ENCODE measurements around the gene CIAO3.

Gene CIAO3

GRCh38 chr16:770411-770810 is 29.6 kb upstream of the CIAO3 start:
- Histone ChIP-seq H3K9ac (ENCODE audit: low read length) (no peak overlapping the region), H3K4me1 (ENCODE audit: control insufficient read depth, insufficient read depth, low read length) (no peaks in the 10 kb centered on the region), H3K36me3 (ENCODE audit: control insufficient read depth, insufficient read depth, low read length) (no peaks in the 10 kb centered on the region), H3K4me3 (ENCODE audit: low read length) (no peak overlapping the region), H3K9me3 (ENCODE audit: control insufficient read depth, low read length) (no peaks in the 10 kb centered on the region), H3K27me3 (ENCODE audit: control insufficient read depth, insufficient read depth, low read length) (no peaks in the 10 kb centered on the region)

GRCh38 chr16:769934-770333 is 29.1 kb upstream of the CIAO3 start:
- Histone ChIP-seq H3K9me3 (ENCODE audit: control insufficient read depth, low read length) (no peaks in the 10 kb centered on the region), H3K9ac (ENCODE audit: low read length) (no peak overlapping the region), H3K4me3 (ENCODE audit: low read length) (no peak overlapping the region), H3K4me1 (ENCODE audit: control insufficient read depth, insufficient read depth, low read length) (no peaks in the 10 kb centered on the region), H3K27me3 (ENCODE audit: control insufficient read depth, insufficient read depth, low read length) (no peaks in the 10 kb centered on the region), H3K36me3 (ENCODE audit: control insufficient read depth, insufficient read depth, low read length) (no peaks in the 10 kb centered on the region)

- Histone ChIP-seq H3K4me1 (ENCODE audit: control insufficient read depth, insufficient read depth, low read length) (no peaks in the 10 kb centered on the region), H3K36me3 (ENCODE audit: control insufficient read depth, insufficient read depth, low read length) (no peaks in the 10 kb centered on the region), H3K27me3 (ENCODE audit: control insufficient read depth, insufficient read depth, low read length) (no peaks in the 10 kb centered on the region)
These were observed 28.5 kb upstream of the CIAO3 start for GRCh38 chr16:769184-769784.

DNA sequence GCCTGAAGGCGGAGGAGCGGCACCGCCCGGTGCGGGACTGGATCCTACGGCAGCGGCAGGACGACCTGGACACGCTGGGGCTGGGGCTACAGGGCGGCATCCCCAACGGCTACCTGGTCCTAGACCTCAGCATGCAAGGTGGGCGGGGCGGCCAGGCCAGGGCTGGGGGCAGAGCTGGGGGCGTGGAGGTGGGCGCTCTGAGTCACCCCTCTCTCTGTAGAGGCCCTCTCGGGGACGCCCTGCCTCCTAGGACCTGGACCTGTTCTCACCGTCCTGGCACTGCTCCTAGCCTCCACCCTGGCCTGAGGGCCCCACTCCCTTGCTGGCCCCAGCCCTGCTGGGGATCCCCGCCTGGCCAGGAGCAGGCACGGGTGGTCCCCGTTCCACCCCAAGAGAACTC is 27.6 kb upstream of the CIAO3 start:
- H3K36me3 ChIP-seq (ENCODE audit: control insufficient read depth, insufficient read depth, low read length): no peaks in the 10 kb centered on the region
- H3K27me3 ChIP-seq (ENCODE audit: control insufficient read depth, insufficient read depth, low read length): no peaks in the 10 kb centered on the region
- no peak overlapping the region for H3K9ac ChIP-seq (ENCODE audit: low read length)
- H3K4me1 ChIP-seq (ENCODE audit: control insufficient read depth, insufficient read depth, low read length): no peaks in the 10 kb centered on the region
- H3K9me3 ChIP-seq (ENCODE audit: control insufficient read depth, low read length): no peaks in the 10 kb centered on the region
- no peak overlapping the region for H3K4me3 ChIP-seq (ENCODE audit: low read length)

More at GRCh38 chr16:769184-769784, 28.5 kb upstream of the CIAO3 start:
- H3K9me3 ChIP-seq (ENCODE audit: control insufficient read depth, low read length): no peaks in the 10 kb centered on the region
- H3K9ac ChIP-seq (ENCODE audit: low read length): no peak overlapping the region
- no peak overlapping the region for H3K4me3 ChIP-seq (ENCODE audit: low read length)

DNA sequence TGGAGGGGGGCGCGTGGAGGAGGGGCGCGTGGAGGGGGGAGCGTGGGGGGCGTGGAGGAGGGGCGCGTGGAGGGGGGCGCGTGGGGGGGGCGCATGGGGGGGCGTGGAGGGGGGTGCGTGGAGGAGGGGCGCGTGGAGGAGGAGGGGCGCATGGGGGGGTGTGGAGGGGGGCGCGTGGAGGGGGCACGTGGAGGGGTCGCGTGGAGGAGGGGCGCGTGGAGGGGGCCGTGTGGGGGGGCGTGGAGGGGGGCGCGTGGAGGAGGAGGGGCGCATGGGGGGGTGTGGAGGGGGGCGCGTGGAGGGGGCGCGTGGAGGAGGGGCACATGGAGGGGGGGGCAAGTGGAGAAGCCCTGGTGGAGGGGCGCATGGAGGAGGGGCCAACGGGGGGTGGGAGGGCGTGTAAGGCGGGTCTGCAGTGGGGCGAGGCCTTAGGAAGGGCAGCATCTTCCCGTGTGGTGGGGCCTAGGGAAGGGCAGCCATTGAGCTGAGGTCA is 27.0 kb upstream of the CIAO3 start:
- Histone ChIP-seq H3K36me3 (ENCODE audit: control insufficient read depth, insufficient read depth, low read length) (no peaks in the 10 kb centered on the region), H3K9me3 (ENCODE audit: control insufficient read depth, low read length) (no peaks in the 10 kb centered on the region), H3K27me3 (ENCODE audit: control insufficient read depth, insufficient read depth, low read length) (peaks cover 3% of the 10 kb centered on the region), H3K4me1 (ENCODE audit: control insufficient read depth, insufficient read depth, low read length) (no peaks in the 10 kb centered on the region), H3K4me3 (ENCODE audit: low read length) (no peak overlapping the region), H3K9ac (ENCODE audit: low read length) (no peak overlapping the region)

- no peaks in the 10 kb centered on the region for H3K36me3 ChIP-seq (ENCODE audit: control insufficient read depth, insufficient read depth, low read length)
- no peak overlapping the region for H3K9ac ChIP-seq (ENCODE audit: low read length)
- H3K9me3 ChIP-seq (ENCODE audit: control insufficient read depth, low read length): no peaks in the 10 kb centered on the region
- peaks cover 2% of the 10 kb centered on the region for H3K4me1 ChIP-seq (ENCODE audit: control insufficient read depth, insufficient read depth, low read length)
- peaks cover 3% of the 10 kb centered on the region for H3K27me3 ChIP-seq (ENCODE audit: control insufficient read depth, insufficient read depth, low read length)
- H3K4me3 ChIP-seq (ENCODE audit: low read length): no peak overlapping the region
These were observed 26.2 kb upstream of the CIAO3 start for GRCh38 chr16:766820-767640.

- H3K4me3 ChIP-seq (ENCODE audit: low read length): no peak overlapping the region
- no peaks in the 10 kb centered on the region for H3K36me3 ChIP-seq (ENCODE audit: control insufficient read depth, insufficient read depth, low read length)
- H3K9ac ChIP-seq (ENCODE audit: low read length): no peak overlapping the region
- H3K9me3 ChIP-seq (ENCODE audit: control insufficient read depth, low read length): no peaks in the 10 kb centered on the region
- H3K4me1 ChIP-seq (ENCODE audit: control insufficient read depth, insufficient read depth, low read length): peaks cover 10% of the 10 kb centered on the region
- H3K27me3 ChIP-seq (ENCODE audit: control insufficient read depth, insufficient read depth, low read length): peaks cover 8% of the 10 kb centered on the region
These were observed 25.4 kb upstream of the CIAO3 start for GRCh38 chr16:766008-766819.

DNA sequence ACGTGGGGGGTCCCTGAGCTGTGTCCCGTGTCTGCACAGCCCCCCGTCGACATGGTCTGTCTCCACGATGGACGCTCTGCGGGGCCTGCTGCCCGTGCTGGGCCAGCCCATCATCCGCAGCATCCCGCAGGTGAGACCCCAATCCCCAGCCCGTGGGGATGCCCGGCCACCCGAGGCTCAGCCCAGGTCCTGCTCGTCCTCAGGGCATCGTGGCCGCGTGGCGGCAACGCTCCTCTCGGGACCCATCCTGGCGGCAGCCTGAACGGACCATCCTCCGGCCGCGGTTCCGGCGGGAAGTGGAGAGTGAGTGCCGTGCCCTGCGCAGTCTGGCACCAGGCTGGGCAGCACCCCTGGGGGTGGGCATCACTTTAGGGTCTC is 24.7 kb upstream of the CIAO3 start:
- H3K27me3 ChIP-seq (ENCODE audit: control insufficient read depth, insufficient read depth, low read length): peaks cover 8% of the 10 kb centered on the region
- H3K36me3 ChIP-seq (ENCODE audit: control insufficient read depth, insufficient read depth, low read length): no peaks in the 10 kb centered on the region
- no peak overlapping the region for H3K4me3 ChIP-seq (ENCODE audit: low read length)
- no peaks in the 10 kb centered on the region for H3K9me3 ChIP-seq (ENCODE audit: control insufficient read depth, low read length)
- no peak overlapping the region for H3K9ac ChIP-seq (ENCODE audit: low read length)
- peaks cover 17% of the 10 kb centered on the region for H3K4me1 ChIP-seq (ENCODE audit: control insufficient read depth, insufficient read depth, low read length)

DNA sequence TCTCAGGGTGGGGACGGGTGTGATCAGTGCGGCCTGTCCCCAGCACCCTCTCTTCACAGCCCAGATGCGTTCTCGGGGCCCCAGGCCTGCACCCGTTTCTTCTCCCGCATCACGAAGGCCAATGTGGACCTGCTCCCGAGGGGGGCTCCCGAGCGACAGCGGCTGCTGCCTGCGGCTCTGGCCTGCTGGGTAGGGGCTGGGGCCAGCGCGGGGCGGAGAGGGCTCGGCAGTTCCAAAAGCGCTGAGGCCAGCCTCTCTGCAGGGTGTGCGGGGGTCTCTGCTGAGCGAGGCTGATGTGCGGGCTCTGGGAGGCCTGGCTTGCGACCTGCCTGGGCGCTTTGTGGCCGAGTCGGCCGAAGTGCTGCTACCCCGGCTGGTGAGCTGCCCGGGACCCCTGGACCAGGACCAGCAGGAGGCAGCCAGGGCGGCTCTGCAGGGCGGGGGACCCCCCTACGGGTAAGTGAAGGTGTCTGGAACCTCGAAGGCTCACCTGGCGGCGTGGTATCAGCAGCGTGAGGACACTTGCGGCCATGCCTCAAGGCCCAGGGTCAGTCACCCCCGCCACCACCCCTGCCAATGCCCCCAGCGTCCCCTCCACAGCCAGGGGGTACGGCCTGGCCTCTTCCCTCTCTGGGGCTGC is 24.2 kb upstream of the CIAO3 start:
- H3K9me3 ChIP-seq (ENCODE audit: control insufficient read depth, low read length): no peaks in the 10 kb centered on the region
- peaks cover 22% of the 10 kb centered on the region for H3K4me1 ChIP-seq (ENCODE audit: control insufficient read depth, insufficient read depth, low read length)
- no peak overlapping the region for H3K9ac ChIP-seq (ENCODE audit: low read length)
- H3K36me3 ChIP-seq (ENCODE audit: control insufficient read depth, insufficient read depth, low read length): no peaks in the 10 kb centered on the region
- H3K27me3 ChIP-seq (ENCODE audit: control insufficient read depth, insufficient read depth, low read length): peaks cover 8% of the 10 kb centered on the region
- H3K4me3 ChIP-seq (ENCODE audit: low read length): no peak overlapping the region

DNA sequence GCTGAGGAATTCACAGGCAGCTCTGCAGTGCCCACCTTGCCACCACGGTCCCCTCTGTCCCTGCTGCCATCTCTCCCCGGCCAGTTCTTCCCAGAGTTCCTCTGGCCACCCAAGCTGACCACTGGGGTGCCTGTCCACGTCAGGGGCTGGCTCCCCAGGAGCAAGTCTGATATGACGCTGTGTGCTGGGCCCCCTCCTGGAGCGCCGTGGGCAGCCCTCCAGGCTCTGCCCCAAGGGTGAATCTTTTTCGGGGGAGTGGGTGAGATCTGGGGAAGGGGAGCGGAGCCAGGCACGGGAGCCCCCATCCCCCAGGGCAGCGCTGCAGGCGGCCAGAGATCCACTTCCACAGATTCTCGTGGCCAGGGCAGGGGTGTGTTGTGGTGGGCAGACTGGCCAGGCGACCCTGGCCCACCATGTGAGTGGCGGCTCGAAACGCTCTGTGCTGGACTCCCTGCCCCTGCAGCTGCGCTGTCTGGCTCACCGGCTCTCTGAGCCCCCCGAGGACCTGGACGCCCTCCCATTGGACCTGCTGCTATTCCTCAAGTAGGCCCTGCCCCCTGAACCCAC is 23.5 kb upstream of the CIAO3 start:
- no peak overlapping the region for H3K4me3 ChIP-seq (ENCODE audit: low read length)
- H3K9me3 ChIP-seq (ENCODE audit: control insufficient read depth, low read length): no peaks in the 10 kb centered on the region
- H3K9ac ChIP-seq (ENCODE audit: low read length): no peak overlapping the region
- H3K27me3 ChIP-seq (ENCODE audit: control insufficient read depth, insufficient read depth, low read length): peaks cover 8% of the 10 kb centered on the region
- peaks cover 29% of the 10 kb centered on the region for H3K4me1 ChIP-seq (ENCODE audit: control insufficient read depth, insufficient read depth, low read length)
- H3K36me3 ChIP-seq (ENCODE audit: control insufficient read depth, insufficient read depth, low read length): no peaks in the 10 kb centered on the region

DNA sequence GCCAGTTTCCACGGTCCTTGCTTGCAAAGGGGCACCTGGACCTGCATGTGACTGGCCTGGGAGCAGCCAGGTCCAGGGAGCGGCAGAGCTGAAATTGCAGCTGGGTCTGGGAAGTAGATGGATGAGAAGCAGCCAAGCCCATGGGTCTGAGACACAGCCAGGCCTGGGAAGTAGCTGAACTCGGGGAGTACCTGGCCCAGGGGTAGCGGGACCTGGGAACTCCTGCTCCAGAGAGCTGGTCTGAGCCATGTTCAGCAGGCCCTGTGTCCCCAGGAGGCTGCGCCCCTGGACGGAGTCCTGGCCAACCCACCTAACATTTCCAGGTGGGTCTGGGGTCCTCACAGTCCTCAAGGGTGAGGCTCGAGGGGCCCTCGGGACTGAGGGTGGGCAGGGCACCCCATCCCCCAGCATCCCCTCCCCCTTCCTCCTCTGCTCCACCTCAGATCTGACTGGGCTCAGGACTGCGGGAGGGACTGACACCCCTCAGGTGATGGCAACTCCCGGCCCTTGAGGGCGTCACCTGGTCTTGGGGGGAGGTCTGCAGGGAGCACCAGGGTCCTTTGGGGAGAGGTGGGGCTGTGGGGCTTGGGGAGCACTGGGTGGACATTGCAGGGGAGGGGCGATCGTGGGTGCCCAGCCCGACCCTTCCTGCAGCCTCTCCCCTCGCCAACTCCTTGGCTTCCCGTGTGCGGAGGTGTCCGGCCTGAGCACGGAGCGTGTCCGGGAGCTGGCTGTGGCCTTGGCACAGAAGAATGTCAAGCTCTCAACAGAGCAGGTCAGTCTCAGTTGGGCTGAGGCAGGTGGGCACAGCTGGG is 22.8 kb upstream of the CIAO3 start:
- Histone ChIP-seq H3K36me3 (ENCODE audit: control insufficient read depth, insufficient read depth, low read length) (no peaks in the 10 kb centered on the region), H3K9me3 (ENCODE audit: control insufficient read depth, low read length) (no peaks in the 10 kb centered on the region), H3K27me3 (ENCODE audit: control insufficient read depth, insufficient read depth, low read length) (peaks cover 8% of the 10 kb centered on the region)

More for the DNA sequence above, 22.8 kb upstream of the CIAO3 start:
- Histone ChIP-seq H3K4me3 (ENCODE audit: low read length) (no peak overlapping the region), H3K4me1 (ENCODE audit: control insufficient read depth, insufficient read depth, low read length) (peaks cover 32% of the 10 kb centered on the region), H3K9ac (ENCODE audit: low read length) (no peak overlapping the region)

Measured in mucosa of stomach (tissue), 1 donor.